ENCODE measurements around the gene EMSY.

GRCh38 chr11:76459299-76459698, 14.5 kb downstream of the EMSY start:
- TF ChIP-seq GABPA (IDR thresholded peaks at IDR 0.05; ENCODE audit: borderline replicate concordance, insufficient read depth, low read length) (no peak), TCF12 (IDR thresholded peaks at IDR 0.05; ENCODE audit: low read depth, low read length) (no peak), SRF (IDR thresholded peaks at IDR 0.05; ENCODE audit: low read depth, low read length) (no peak), POLR2AphosphoS5 (IDR thresholded peaks at IDR 0.05; ENCODE audit: low read depth, low read length) (no peak), CEBPB (IDR thresholded peaks at IDR 0.05; ENCODE audit: low read depth, low read length) (no peak)
- TF ChIP-seq, protein P1, sequence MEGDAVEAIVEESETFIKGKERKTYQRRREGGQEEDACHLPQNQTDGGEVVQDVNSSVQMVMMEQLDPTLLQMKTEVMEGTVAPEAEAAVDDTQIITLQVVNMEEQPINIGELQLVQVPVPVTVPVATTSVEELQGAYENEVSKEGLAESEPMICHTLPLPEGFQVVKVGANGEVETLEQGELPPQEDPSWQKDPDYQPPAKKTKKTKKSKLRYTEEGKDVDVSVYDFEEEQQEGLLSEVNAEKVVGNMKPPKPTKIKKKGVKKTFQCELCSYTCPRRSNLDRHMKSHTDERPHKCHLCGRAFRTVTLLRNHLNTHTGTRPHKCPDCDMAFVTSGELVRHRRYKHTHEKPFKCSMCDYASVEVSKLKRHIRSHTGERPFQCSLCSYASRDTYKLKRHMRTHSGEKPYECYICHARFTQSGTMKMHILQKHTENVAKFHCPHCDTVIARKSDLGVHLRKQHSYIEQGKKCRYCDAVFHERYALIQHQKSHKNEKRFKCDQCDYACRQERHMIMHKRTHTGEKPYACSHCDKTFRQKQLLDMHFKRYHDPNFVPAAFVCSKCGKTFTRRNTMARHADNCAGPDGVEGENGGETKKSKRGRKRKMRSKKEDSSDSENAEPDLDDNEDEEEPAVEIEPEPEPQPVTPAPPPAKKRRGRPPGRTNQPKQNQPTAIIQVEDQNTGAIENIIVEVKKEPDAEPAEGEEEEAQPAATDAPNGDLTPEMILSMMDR (IDR thresholded peaks at IDR 0.05; ENCODE audit: control extremely low read depth in 1 of 3, insufficient read depth in 1 of 3, low read depth in 1 of 3, low read length in 3 of 3), result peak in 2 of 3 experiments; percentile 15 to 51; a peak in 2 of 4 replicates
